H7 (cell line): ENCODE measurements around the gene ISL2. TPM values are rescaled to one million over a fixed set of nuclear protein-coding genes. Genes with fewer than 3 reads are reported as not detected.

Experiments used
- DNase-seq: peaks from one replicate; pipeline ENCODE4 v3.0.0; 2012
- H3K27me3 ChIP-seq: 2 replicates; pipeline ENCODE4 v1.6.0; 2011; ENCODE audit warnings: mild to moderate bottlenecking, low read length; ENCODE audit not compliant: control insufficient read depth, insufficient read depth
- H3K36me3 ChIP-seq: replicated peaks from 2 replicates; pipeline ENCODE4 v1.5.1; 2011; ENCODE audit warnings: low read length; ENCODE audit not compliant: control insufficient read depth, insufficient read depth
- H3K4me3 ChIP-seq: 2 replicates; pipeline ENCODE4 v1.5.1; 2011; ENCODE audit warnings: low read depth, mild to moderate bottlenecking, control low read depth, low read length, moderate library complexity; ENCODE audit not compliant: insufficient read depth
- total RNA-seq: library from RNA; depleted of rRNA; stranded (reverse); fragments of >200 nt; shearing (Covaris generic); gene quantifications from 2 replicates; pipeline ENCODE4 v1.2.3, GENCODE V29; 2014

Gene ISL2
- total RNA-seq, 1 experiment from 2014 or later, result not detected

DNA sequence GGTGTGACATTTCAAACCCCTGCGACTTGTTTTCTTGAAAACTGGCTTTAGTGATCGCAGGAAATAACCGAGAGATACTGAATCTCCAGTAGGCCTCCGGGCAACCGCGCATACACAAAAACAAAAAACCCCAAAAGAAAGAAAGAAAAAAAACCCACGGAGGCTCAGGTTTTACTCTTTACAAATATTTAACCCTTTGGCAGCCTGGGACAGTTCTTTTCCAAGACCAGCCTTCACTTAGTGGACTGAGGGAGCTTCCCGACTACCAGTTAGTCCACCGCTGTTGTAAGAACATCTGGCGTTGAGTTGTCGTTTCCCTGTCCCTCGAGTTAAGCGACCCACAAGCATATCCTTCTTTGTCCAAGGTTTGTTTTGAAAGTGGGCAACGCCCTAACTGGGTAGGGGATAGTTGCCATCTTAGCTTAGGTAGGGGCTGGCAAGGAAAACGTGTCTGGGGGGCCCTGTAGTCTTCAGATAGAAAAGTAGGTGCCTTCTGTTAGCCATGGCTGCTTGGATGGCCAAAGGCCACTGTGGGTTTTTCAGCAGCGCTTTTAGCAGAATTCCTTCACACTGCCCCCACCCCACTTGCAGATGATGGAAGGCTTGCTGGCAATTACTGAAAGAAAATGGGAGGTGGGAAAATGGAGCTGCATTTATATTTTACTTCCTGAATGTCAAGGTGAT lies 6.9 kb downstream of the ISL2 start:
- Histone ChIP-seq H3K4me3 (no peak overlapping the region), H3K36me3 (no peaks in the 10 kb centered on the region), H3K27me3 (peaks cover 99% of the 10 kb centered on the region)
- DNase-seq, result peak; percentile 30

- H3K27me3 ChIP-seq, result peaks cover 89% of the 10 kb centered on the region
- H3K36me3 ChIP-seq, result no peaks in the 10 kb centered on the region
- no peak for DNase-seq
- no peak overlapping the region for H3K4me3 ChIP-seq
Measured at GRCh38 chr15:76344893-76345582, 8.5 kb downstream of the ISL2 start.

GRCh38 chr15:76345583-76345879 lies 9.0 kb downstream of the ISL2 start:
- H3K27me3 ChIP-seq, result peaks cover 84% of the 10 kb centered on the region
- no peak for DNase-seq
- no peaks in the 10 kb centered on the region for H3K36me3 ChIP-seq
- H3K4me3 ChIP-seq, result peak overlapping the region; percentile 56

DNA sequence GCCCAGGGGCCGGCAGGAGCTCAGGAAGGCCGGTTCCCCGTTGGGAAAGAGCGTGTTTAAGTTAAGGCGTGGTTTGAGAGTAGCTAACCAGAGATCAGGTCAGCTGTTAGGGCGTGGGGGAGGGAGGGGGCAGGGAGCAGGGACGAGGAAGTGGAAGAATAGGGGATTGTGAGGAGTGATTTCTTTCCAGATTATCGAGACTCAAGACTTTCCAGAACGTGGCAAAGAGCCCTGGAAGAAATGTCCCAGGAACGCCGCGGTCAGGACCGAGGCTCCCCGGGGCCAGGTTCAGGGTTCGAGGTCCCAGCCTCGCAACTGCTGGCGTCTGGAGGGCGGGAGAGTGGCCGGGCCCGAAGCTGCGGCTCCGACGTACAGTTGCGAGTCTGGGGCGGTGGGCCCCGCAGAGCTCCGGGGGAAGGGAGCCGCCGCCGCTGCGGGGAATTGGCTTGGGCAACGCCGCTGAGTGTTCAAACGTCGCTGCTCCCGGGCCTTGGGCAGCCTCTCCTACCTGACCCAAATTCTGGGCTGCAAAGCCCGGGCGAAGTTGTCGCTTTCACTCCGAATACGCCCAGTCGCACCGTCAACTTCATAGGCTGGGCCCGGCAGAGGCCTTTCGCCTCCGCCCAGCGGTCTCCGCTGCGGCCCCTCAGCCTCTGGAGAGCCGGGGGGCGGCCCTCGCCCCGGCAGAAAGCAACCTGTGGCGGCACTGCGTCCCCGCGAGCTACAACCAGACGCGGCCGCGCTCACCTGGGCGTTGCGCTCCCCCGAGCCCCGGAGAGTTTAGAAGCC lies 9.5 kb downstream of the ISL2 start:
- Histone ChIP-seq H3K4me3 (peak overlapping the region; percentile 56), H3K27me3 (peaks cover 78% of the 10 kb centered on the region), H3K36me3 (no peaks in the 10 kb centered on the region)
- DNase-seq, result peak; percentile 83

DNA sequence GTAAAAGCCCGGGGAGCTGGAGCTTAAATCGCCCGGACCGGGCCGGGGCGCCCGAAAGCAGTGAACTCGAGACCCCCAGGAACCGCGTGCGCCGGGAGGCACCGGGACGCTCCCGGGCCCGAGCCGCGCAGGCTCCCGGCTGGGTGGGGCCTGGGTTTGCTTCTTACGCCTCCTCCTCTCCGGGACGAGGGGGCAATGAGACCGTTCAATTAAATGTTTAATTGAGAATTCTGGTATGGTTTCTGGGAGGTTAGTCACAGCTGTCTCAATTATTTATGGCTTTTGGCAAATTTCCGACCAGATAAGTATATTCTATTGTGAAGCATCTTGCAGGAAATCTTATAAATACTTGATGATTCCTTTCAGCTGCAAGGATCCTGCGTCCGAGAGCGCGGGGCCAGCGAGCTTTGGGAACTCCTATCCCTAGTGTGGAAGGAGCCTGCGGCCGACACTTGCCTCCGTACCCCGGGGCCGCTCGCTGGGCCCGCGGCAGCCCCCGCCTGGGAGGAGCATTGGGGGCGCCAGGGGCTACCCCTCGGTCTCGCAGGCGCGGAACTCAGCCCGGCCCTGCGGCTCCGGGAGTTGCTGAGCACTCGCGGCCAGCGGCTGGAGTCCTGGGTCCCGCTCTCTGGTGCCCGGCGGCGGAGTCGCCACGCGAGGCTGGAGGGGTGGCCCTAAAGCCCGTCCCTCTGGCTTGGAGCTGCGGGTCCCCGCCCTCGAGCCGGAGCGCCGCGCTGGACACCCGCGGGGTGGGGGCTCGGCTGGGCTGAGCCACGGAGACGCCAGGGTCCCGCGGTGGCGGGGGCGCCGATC lies 10.3 kb downstream of the ISL2 start:
- peaks cover 70% of the 10 kb centered on the region for H3K27me3 ChIP-seq
- peak; percentile 81 for DNase-seq
- no peaks in the 10 kb centered on the region for H3K36me3 ChIP-seq
- H3K4me3 ChIP-seq, result peak overlapping the region; percentile 56

DNA sequence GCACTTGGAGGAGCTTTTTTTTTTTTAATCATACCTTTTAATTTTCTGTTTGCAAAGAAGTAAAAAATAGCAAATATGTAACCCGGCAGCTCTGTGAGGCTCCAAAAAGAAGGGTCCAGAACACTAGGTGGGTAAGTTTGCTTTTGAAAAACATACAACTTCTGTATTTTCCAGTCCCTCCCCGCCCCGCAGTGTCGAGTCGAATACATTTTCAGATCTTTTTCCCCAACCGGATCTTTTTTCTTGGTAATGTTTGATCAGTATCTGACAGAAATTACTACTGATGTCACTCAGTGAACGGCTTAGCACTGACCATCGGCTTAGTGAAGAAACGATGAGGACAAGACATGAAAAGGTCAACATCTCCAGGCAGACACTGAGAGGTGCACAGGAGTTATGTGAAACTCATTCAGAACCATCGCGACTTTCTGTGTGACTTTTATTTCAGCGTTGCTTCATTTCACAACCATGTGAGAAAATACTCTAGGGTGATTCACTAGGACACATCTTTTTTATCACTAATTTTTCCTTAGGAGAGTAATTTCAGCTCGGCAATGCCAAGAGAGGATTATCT lies 11.0 kb downstream of the ISL2 start:
- Histone ChIP-seq H3K36me3 (no peaks in the 10 kb centered on the region), H3K27me3 (peaks cover 64% of the 10 kb centered on the region), H3K4me3 (peak overlapping the region; percentile 56; the same call in 1 of the 2 replicates)
- peak; percentile 23 for DNase-seq

- DNase-seq, result no peak
- Histone ChIP-seq H3K27me3 (peaks cover 45% of the 10 kb centered on the region), H3K4me3 (no peak overlapping the region), H3K36me3 (no peaks in the 10 kb centered on the region)
Measured at GRCh38 chr15:76349301-76350070, 12.9 kb downstream of the ISL2 start.

- Histone ChIP-seq H3K4me3 (no peak overlapping the region), H3K36me3 (no peaks in the 10 kb centered on the region), H3K27me3 (peaks cover 9% of the 10 kb centered on the region)
- no peak for DNase-seq
Measured at GRCh38 chr15:76353023-76353577, 16.5 kb downstream of the ISL2 start.

GRCh38 chr15:76353903-76354302 lies 17.3 kb downstream of the ISL2 start:
- H3K36me3 ChIP-seq, result no peaks in the 10 kb centered on the region
- peaks cover 1% of the 10 kb centered on the region for H3K27me3 ChIP-seq
- no peak for DNase-seq
- H3K4me3 ChIP-seq, result no peak overlapping the region

DNA sequence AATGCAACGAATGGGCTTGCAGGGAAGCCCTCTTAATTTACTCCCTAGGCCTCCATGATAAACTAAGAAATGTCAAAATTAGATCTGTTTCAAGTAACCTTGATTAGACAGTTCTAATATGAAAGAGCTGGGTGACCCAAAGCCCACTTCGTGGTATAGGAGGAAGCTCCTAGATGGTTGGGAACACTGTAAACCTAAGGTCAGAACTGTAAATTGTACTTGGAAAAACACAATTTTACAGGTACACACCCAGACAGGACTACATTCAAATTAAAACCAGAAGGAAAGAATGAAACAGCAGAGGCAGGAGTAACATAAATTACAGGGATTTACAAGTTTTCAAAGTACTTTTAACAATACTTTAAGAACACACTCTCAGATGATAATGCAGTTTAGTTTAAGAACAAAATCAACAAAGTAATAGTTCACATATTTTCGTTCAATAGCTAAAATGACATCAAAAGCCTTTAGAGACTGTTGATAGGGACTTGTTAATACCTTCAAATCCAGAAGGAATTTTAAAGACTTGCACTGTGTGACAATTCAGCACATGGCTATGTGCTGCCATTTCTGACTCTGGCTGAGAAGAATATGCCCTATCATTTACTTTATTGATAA lies 18.4 kb downstream of the ISL2 start:
- Histone ChIP-seq H3K4me3 (no peak overlapping the region), H3K27me3 (no peaks in the 10 kb centered on the region; the same call in 1 of the 2 replicates), H3K36me3 (no peaks in the 10 kb centered on the region)
- no peak for DNase-seq

DNA sequence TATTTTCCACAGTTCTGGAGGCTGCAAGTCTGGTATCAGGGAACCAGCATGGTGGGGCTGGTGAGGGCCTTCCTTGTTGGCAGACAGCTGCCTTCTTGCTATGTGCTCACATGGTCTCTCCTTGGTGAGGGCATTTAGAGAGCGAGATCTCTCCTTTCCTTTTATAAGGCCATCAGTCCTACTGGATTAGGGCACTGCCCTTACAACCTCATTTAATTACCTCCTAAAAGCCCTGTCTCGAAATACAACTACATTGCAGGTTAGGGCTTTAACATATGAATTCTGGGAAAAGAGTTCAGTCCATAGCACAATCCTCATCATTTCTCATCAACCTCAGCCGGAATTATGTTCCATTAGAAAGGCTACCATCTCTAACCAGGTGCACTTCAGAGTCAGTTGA lies 21.9 kb downstream of the ISL2 start:
- Histone ChIP-seq H3K27me3 (no peaks in the 10 kb centered on the region), H3K36me3 (no peaks in the 10 kb centered on the region), H3K4me3 (no peak overlapping the region)
- DNase-seq, result no peak

GRCh38 chr15:76359152-76359551 lies 22.6 kb downstream of the ISL2 start:
- H3K36me3 ChIP-seq, result no peaks in the 10 kb centered on the region
- no peaks in the 10 kb centered on the region for H3K27me3 ChIP-seq
- DNase-seq, result no peak
- no peak overlapping the region for H3K4me3 ChIP-seq

DNA sequence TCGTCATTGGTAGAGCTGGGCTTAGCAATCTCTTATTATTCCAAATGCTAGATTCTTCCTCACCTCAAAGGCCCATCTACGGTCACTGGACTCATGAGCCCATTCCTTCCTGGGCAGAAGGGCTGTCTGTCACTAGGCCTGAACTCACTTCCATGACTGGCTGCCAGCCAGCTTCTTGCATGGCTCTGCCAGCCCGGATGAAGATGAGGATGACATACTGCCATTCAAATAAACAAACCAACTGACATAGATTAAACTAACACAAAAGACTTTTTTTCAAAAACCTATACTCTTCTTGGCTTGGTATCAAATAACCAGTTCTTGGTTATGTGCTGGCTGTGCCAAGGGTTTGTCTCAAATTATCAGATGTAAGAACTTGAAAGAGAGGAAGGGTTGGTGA lies 23.8 kb downstream of the ISL2 start:
- Histone ChIP-seq H3K36me3 (no peaks in the 10 kb centered on the region), H3K27me3 (no peaks in the 10 kb centered on the region), H3K4me3 (no peak overlapping the region)
- DNase-seq, result no peak
